Measurements from ENCODE around the gene CNTNAP2.

GRCh38 chr7:147151661-147152060, 1035.1 kb downstream of the CNTNAP2 start:
- TF ChIP-seq POLR2A (IDR thresholded peaks at IDR 0.05; ENCODE audit: low read depth, low read length) (no peak), POLR2AphosphoS5 (IDR thresholded peaks at IDR 0.05; ENCODE audit: low read depth, low read length) (no peak), TAF1 (IDR thresholded peaks at IDR 0.05; ENCODE audit: low read depth, low read length) (no peak), POU2F2 (IDR thresholded peaks at IDR 0.05; ENCODE audit: low read depth, low read length) (no peak), SPI1 (IDR thresholded peaks at IDR 0.05; ENCODE audit: low read depth, low read length) (no peak)
